G401 (cell line): Measurements from ENCODE around the gene ZNF780A. TPM values are rescaled to one million over a fixed set of nuclear protein-coding genes. Genes with fewer than 3 reads are reported as not detected.

Source experiments
- DNase-seq: peaks from one replicate; pipeline ENCODE4 v3.0.0-alpha.2; 2015; ENCODE audit warnings: low spot score
- in situ Hi-C: cut with HindIII; loops from 2 replicates; pipeline ENCODE4 v1.10.0; 2016; ENCODE audit warnings: low sequenced_read_pairs, mixed read lengths
- total RNA-seq: library from RNA; depleted of rRNA; stranded (reverse); fragments of >200 nt; shearing (Covaris generic); gene quantifications from 2 replicates; pipeline ENCODE4 v1.2.3, GENCODE V29; 2014; rRNA removed

ZNF780A gene
- total RNA-seq, 1 experiment from 2014 or later = 10.2 TPM

DNA sequence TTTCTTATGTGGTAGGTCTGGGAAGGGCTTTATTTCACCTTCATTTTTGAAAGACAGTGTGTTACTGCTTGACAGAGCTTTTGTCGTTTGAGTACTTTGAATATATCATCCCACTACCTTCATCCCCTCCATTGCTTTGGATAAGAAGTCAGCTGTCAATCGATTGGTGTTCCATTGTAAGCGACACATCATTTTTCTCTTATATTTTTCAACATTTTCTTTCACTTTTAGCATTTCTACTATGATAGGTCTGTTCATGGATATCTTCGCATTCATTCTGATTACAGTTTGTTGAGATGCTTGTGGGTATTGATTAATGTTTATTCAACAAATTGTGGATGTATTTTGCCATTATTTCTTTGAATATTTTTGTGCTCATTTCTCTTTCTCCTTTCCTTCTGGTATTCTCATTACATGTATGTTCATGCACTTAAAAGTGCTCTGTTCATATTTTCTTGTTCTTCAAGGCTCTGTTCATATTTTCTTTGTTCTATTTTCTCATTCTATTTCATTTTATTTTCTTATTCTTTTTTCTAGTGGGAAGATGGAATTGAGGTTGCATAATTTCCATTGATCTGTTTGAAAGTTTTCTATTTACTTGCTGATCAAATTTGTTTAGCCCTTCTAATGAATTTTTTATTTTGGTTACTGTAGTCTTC, 64.7 kb downstream of the ZNF780A start:
- in situ Hi-C loops = no loop called here
- DNase-seq = no peak

DNA sequence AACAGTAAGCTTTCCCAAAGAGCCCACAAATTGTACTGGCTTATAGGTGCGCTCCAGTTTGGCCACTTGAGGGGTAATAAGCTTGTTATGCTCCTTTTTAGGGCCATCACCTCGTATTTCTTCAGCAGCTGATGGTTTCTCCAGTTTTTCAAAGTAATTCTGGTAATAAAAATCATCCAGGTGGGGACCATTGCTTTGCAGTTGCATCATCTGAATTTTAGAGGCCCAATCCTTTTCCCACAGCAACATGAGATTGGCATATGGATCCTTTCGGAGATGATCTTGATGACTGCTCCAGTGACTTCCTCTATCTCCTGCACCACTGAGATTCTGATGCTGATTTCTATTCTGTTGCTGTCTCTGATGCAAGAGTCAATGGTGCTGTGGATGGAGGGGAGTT, 66.8 kb downstream of the ZNF780A start:
- in situ Hi-C loops = no loop called here
- no peak for DNase-seq

Other genes with a start within 250 kb of the ZNF780A start
- 505 and 527 TPM in 2 replicates for gene FBL, start 244.6 kb downstream of the ZNF780A start, total RNA-seq
- 0.55 and 0.61 TPM in 2 replicates for gene FCGBP, start 156.3 kb downstream of the ZNF780A start, total RNA-seq
- 273 and 325 TPM in 2 replicates for gene PSMC4, start 119.8 kb downstream of the ZNF780A start, total RNA-seq
- 3.0 and 3.4 TPM in 2 replicates for gene ZNF546, start 93.9 kb downstream of the ZNF780A start, total RNA-seq
- 9.5 and 12.8 TPM in 2 replicates for gene ZNF780B, start 34.7 kb downstream of the ZNF780A start, total RNA-seq
- gene MAP3K10, start 100.5 kb upstream of the ZNF780A start, total RNA-seq = 13.8 and 21.7 TPM in 2 replicates
- not detected in 2 replicates for gene TTC9B, start 127.4 kb upstream of the ZNF780A start, total RNA-seq
- not detected in 2 replicates for gene CCNP, start 135.7 kb upstream of the ZNF780A start, total RNA-seq
- gene AKT2, start 194.4 kb upstream of the ZNF780A start, total RNA-seq = 71.8 and 73.5 TPM in 2 replicates